ENCODE results near the gene AUH. TPM values are rescaled to one million over a fixed set of nuclear protein-coding genes. Genes with fewer than 3 reads are reported as not detected.
A peak's percentile ranks its signal among the peaks of the same experiment; 100 is the strongest.

AUH gene
- total RNA-seq, 1 experiment from 2014 or later = 21.7 TPM

DNA sequence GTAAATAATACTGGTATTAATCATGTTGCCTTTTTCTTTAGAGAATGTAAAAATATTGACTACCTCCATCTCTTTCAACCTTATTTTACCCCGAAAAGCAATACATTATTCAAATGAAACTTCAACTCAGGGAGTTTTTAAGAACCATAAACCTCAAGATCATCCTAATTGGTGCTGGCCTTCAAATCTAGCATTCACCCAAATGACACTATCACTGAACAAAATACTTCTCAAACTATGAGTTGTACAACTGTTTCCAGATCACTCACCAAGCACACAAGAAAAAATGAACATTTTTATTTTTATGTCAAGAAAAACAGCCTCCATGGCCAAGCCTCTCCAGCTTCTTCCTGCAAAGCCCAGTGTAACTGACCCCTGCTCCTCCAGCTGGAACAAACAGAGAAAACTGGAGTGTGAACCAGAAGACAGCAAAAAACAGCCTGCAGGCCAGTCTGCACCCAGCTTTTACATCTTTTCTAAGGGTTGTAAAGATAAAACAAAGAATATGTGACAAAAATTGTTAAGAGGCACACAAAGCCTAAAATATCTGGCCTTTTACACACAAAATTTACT lies 21.2 kb downstream of the AUH start:
- Histone ChIP-seq H3K79me1 (ENCODE audit: insufficient read depth, low read depth, low read length, poor library complexity, severe bottlenecking) (peaks cover 3% of the 10 kb centered on the region), H3K79me2 (ENCODE audit: insufficient read depth, low read length) (0 out of 2 replicates have a peak, but pooled peaks cover 2% of the 10 kb centered on the region), H3K14ac (ENCODE audit: insufficient read depth, low read length) (no peak overlapping the region), H2BK120ac (ENCODE audit: low read depth, low read length, poor library complexity, severe bottlenecking) (no peak overlapping the region), H3K23ac (ENCODE audit: insufficient read length, low read depth, low read length) (no peak overlapping the region), H3K4me2 (ENCODE audit: insufficient read depth, insufficient read length, low read length) (no peak overlapping the region), H4K91ac (ENCODE audit: insufficient read length, low read depth, low read length) (no peak overlapping the region), H3K9ac (ENCODE audit: extremely low read depth, insufficient read length, low read length) (no peak overlapping the region), H2BK5ac (ENCODE audit: insufficient read length, low read length) (no peak overlapping the region), H3K23me2 (ENCODE audit: insufficient read length, low read depth, low read length, poor library complexity, severe bottlenecking) (no peaks in the 10 kb centered on the region), H4K20me1 (ENCODE audit: control insufficient read depth, insufficient read depth, insufficient read length) (no peaks in the 10 kb centered on the region), H3K4ac (ENCODE audit: low read depth, low read length) (no peak overlapping the region), H3K9me3 (ENCODE audit: control insufficient read depth, low read depth, low read length) (no peaks in the 10 kb centered on the region), H3K18ac (ENCODE audit: insufficient read length, low read depth, low read length) (no peak overlapping the region), H3K56ac (ENCODE audit: insufficient read length, low read depth, low read length) (no peak overlapping the region), H4K5ac (ENCODE audit: insufficient read length, low read depth, low read length) (no peak overlapping the region), H4K8ac (replicated peaks; ENCODE audit: insufficient read length, low read depth, low read length) (no peak overlapping the region), H3T11ph (ENCODE audit: low read length) (no peak overlapping the region), H3K27me3 (ENCODE audit: insufficient read depth, low read length) (no peaks in the 10 kb centered on the region), H3K27ac (ENCODE audit: insufficient read length, low read depth, low read length) (no peak overlapping the region), H2AFZ (ENCODE audit: low read length) (no peak overlapping the region), H2BK12ac (ENCODE audit: insufficient read length, low read depth, low read length) (no peak overlapping the region), H3K4me1 (ENCODE audit: insufficient read depth, low read length) (peaks cover 5% of the 10 kb centered on the region), H2BK15ac (ENCODE audit: low read depth, low read length) (no peak overlapping the region), H2BK20ac (ENCODE audit: low read depth, low read length, poor library complexity, severe bottlenecking) (no peak overlapping the region), H2AK5ac (ENCODE audit: insufficient read length, low read length) (no peak overlapping the region)
- Mint-ChIP-seq H3K4me3 (no peak overlapping the region), H3K4me1 (peaks cover 18 to 23% of the 10 kb centered on the region in 2 experiments), H3K9me3 (peaks cover 2 to 6% of the 10 kb centered on the region in 2 experiments; a peak in 2 of 5 replicates), H3K27me3 (ENCODE audit: low read depth) (no peaks in the 10 kb centered on the region), H3K27ac (peak overlapping the region in 1 of 3 experiments; percentile 35; a peak in 1 of 7 replicates), H3K36me3 (ENCODE audit: insufficient read depth in 1 of 3, low read depth in 3 of 3) (peaks cover 42 to 49% (median 45%) of the 10 kb centered on the region in 3 experiments; a peak in 6 of 7 replicates)
- no peak for DNase-seq
- TF ChIP-seq, protein P1, sequence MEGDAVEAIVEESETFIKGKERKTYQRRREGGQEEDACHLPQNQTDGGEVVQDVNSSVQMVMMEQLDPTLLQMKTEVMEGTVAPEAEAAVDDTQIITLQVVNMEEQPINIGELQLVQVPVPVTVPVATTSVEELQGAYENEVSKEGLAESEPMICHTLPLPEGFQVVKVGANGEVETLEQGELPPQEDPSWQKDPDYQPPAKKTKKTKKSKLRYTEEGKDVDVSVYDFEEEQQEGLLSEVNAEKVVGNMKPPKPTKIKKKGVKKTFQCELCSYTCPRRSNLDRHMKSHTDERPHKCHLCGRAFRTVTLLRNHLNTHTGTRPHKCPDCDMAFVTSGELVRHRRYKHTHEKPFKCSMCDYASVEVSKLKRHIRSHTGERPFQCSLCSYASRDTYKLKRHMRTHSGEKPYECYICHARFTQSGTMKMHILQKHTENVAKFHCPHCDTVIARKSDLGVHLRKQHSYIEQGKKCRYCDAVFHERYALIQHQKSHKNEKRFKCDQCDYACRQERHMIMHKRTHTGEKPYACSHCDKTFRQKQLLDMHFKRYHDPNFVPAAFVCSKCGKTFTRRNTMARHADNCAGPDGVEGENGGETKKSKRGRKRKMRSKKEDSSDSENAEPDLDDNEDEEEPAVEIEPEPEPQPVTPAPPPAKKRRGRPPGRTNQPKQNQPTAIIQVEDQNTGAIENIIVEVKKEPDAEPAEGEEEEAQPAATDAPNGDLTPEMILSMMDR (conservative IDR thresholded peaks at IDR 0.05) = no peak
- no CpG with 5 or more reads among the region's 1 CpG for WGBS (ENCODE audit: extremely low coverage, insufficient read length, low lambda C conversion rate)
